HG03064 (cell line): ENCODE measurements around the gene CR1.
"Not testable (repeated sequence)": the region's sequence is repeated elsewhere in the genome, so short reads cannot be mapped to it uniquely, and the experiment has no call there.

ENCODE experiments used
- ATAC-seq: cut with Tn5 transposase; IDR thresholded peaks from one replicate; pipeline ENCODE4 v1.9.1; 2021; ENCODE audit warnings: low read depth; ENCODE audit not compliant: unreplicated experiment

Gene CR1

GRCh38 chr1:207579436-207579799 lies 83.5 kb downstream of the CR1 start:
- no peak for ATAC-seq

GRCh38 chr1:207581496-207582153 lies 85.7 kb downstream of the CR1 start:
- ATAC-seq = no peak

GRCh38 chr1:207589506-207589905 lies 93.5 kb downstream of the CR1 start:
- not testable (repeated sequence) for ATAC-seq

- ATAC-seq = not testable (repeated sequence)
Observed at GRCh38 chr1:207591205-207591604, 95.2 kb downstream of the CR1 start.

GRCh38 chr1:207594095-207594494 lies 98.1 kb downstream of the CR1 start:
- not testable (repeated sequence) for ATAC-seq

GRCh38 chr1:207603777-207604176 lies 107.8 kb downstream of the CR1 start:
- no peak for ATAC-seq

GRCh38 chr1:207605444-207606361 lies 109.7 kb downstream of the CR1 start:
- ATAC-seq = no peak

- ATAC-seq = no peak
Observed at GRCh38 chr1:207606362-207606755, 110.4 kb downstream of the CR1 start.

- ATAC-seq = no peak
Observed at GRCh38 chr1:207612762-207613161, 116.8 kb downstream of the CR1 start.

- peak; percentile 96 for ATAC-seq
Observed at GRCh38 chr1:207619871-207620542, 124.0 kb downstream of the CR1 start.

GRCh38 chr1:207620543-207620893 lies 124.6 kb downstream of the CR1 start:
- no peak for ATAC-seq

GRCh38 chr1:207625504-207626071 lies 129.6 kb downstream of the CR1 start:
- ATAC-seq = not testable (repeated sequence)

- no peak for ATAC-seq
Observed at GRCh38 chr1:207626972-207627337, 131.0 kb downstream of the CR1 start.

- no peak for ATAC-seq
Observed at GRCh38 chr1:207627496-207627895, 131.5 kb downstream of the CR1 start.

GRCh38 chr1:207628776-207629175 lies 132.8 kb downstream of the CR1 start:
- ATAC-seq = no peak

GRCh38 chr1:207631137-207631536 lies 135.2 kb downstream of the CR1 start:
- ATAC-seq = no peak

- ATAC-seq = no peak
Observed at GRCh38 chr1:207633226-207633625, 137.3 kb downstream of the CR1 start.

GRCh38 chr1:207633699-207634289 lies 137.8 kb downstream of the CR1 start:
- ATAC-seq = not testable (repeated sequence)

GRCh38 chr1:207634293-207634692 lies 138.3 kb downstream of the CR1 start:
- ATAC-seq = not testable (repeated sequence)

GRCh38 chr1:207635569-207636186 lies 139.7 kb downstream of the CR1 start:
- ATAC-seq = not testable (repeated sequence)
